Loucy (cell line): ENCODE measurements around the gene NEO1.

Experiments used
- CTCF ChIP-seq: fragments of 200-600 bp; sonication (generic); conservative IDR thresholded peaks from 2 replicates; pipeline ENCODE4 v1.5.1; 2014; ENCODE audit warnings: mild to moderate bottlenecking, antibody characterized with exemption, low read length
- EZH2phosphoT487 ChIP-seq: fragments of 200-600 bp; IDR thresholded peaks from 2 replicates; pipeline ENCODE4 v1.6.1; 2018; ENCODE audit warnings: antibody characterized with exemption, mild to moderate bottlenecking, moderate library complexity, borderline replicate concordance

- TF ChIP-seq EZH2phosphoT487 (no peak), CTCF (no peak)
Observed at GRCh38 chr15:73105064-73105463, 52.8 kb downstream of the NEO1 start.
